HEK293 (cell line): ENCODE results near the gene PTX4.

Experiments
- GLI2 ChIP-seq: fragments of 450-650 bp; formaldehyde crosslinking; IDR thresholded peaks from 2 replicates; pipeline ENCODE4; 2017; ENCODE audit warnings: missing biosample characterization, missing genetic modification characterization, low read depth, borderline replicate concordance
- ZBTB7A ChIP-seq: fragments of 450-650 bp; formaldehyde crosslinking; IDR thresholded peaks from 2 replicates; pipeline ENCODE4 v1.5.1; 2016; ENCODE audit warnings: low read depth, missing biosample characterization, missing genetic modification characterization

GRCh38 chr16:1458977-1459341, 29.8 kb downstream of the PTX4 start:
- no peak for TF ChIP-seq GLI2 (tag by site-specific recombination)
- no peak for TF ChIP-seq ZBTB7A (tag by site-specific recombination)
